Naive thymus-derived CD4-positive, alpha-beta T cell (primary cell): ENCODE results near the gene AFDN. TPM values are rescaled to one million over a fixed set of nuclear protein-coding genes. Genes with fewer than 3 reads are reported as not detected.

Experiments
- polyA plus RNA-seq, 2 donors: library from polyadenylated mRNA; unstranded; fragments of 300-500 nt; fragmentation: Illumina TruSeq; gene quantifications; one replicate each; pipeline ENCODE4 v1.2.3, GENCODE V29; 2021
- total RNA-seq, 6 experiments: library from RNA in 5 of 6; stranded (reverse) in 5 of 6; gene quantifications; 1 replicate in 5 of 6; 2 replicates in 1 of 6; pipeline ENCODE4 v1.2.3 and lab custom pipeline; 2021 to 2026

The AFDN gene
- total and polyA plus RNA-seq, 7 experiments from 2014 or later = 0.08 to 55.1 (median 3.6) TPM

Other genes with a start within 250 kb of the AFDN start
- gene KIF25, start 170.8 kb downstream of the AFDN start, total RNA-seq = under 1 TPM in 1 of 5 experiments, not detected in 4; 0.86 TPM
- not detected for gene KIF25, start 170.8 kb downstream of the AFDN start, polyA plus RNA-seq